Measurements from ENCODE around the gene ENAM. TPM values are rescaled to one million over a fixed set of nuclear protein-coding genes. Genes with fewer than 3 reads are reported as not detected.
"Not testable (repeated sequence)": the region's sequence is repeated elsewhere in the genome, so short reads cannot be mapped to it uniquely, and the experiment has no call there.

Gene ENAM
- total RNA-seq, 1 donor from 2014 or later: 0.61 TPM

DNA sequence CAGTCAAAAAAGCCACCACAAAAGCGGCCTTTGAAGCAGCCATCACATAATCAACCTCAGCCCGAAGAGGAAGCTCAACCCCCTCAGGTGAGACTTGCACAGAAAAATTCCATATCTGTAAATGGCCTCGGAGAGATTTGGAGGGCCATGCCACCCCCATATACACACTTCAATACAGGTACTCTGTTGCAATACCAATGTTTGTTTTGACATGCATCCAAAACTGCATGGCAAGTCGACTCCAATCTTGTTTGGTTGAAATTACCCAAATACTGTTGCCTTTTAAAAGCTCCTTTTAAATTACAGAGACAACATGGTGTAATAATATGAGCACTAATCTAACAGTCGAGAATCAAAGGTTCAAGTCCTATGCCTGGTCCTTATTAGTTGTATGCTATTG is 5.9 kb downstream of the ENAM start:
- intact Hi-C loops (cut with DNase I): no loop called here
- TF ChIP-seq, protein P1, sequence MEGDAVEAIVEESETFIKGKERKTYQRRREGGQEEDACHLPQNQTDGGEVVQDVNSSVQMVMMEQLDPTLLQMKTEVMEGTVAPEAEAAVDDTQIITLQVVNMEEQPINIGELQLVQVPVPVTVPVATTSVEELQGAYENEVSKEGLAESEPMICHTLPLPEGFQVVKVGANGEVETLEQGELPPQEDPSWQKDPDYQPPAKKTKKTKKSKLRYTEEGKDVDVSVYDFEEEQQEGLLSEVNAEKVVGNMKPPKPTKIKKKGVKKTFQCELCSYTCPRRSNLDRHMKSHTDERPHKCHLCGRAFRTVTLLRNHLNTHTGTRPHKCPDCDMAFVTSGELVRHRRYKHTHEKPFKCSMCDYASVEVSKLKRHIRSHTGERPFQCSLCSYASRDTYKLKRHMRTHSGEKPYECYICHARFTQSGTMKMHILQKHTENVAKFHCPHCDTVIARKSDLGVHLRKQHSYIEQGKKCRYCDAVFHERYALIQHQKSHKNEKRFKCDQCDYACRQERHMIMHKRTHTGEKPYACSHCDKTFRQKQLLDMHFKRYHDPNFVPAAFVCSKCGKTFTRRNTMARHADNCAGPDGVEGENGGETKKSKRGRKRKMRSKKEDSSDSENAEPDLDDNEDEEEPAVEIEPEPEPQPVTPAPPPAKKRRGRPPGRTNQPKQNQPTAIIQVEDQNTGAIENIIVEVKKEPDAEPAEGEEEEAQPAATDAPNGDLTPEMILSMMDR (IDR thresholded peaks at IDR 0.05): no peak
- DNase-seq (no peak), ATAC-seq (peak; percentile 15)
- H3K27ac ChIP-seq: no peak overlapping the region
- no peak overlapping the region for H3K4me3 ChIP-seq
- H3K4me1 ChIP-seq: no peaks in the 10 kb centered on the region
- no peaks in the 10 kb centered on the region for H3K27me3 ChIP-seq
- H3K9me3 ChIP-seq: no peaks in the 10 kb centered on the region
- H3K36me3 ChIP-seq: no peaks in the 10 kb centered on the region

DNA sequence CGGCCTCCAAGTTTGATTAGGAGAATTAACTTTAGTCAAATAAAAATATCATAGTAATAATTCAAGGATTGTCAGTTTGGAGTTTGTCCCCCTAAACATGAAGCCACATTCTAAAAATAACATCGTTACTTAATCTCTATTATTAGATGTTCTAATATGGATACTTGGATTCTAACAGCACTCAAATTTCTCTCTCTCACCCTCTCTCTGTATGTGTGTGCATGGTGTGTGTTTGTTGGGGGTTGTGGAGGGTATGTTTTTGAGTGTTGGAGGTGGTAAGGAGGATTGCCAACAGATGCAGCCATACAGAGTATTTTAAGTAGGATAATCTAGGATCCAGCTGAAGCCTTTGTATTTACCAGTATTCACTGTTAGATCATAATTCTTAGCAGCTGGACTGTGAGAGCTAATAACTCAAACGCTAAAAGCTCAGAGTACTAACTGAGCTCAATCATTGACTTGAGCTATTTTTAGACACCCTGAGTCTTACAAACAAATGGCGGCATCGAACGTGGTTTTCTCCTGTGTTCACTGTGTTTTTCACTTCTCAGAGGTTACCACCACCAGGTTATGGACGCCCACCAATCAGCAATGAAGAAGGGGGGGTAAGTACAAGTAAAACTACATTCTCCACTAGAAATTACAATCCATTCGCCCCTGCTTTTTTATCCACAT is 8.8 kb downstream of the ENAM start:
- intact Hi-C loops (cut with DNase I): no loop called here
- TF ChIP-seq, protein P1 (IDR thresholded peaks at IDR 0.05): no peak
- ATAC-seq: no peak
- H3K27ac ChIP-seq: no peak overlapping the region
- H3K36me3 ChIP-seq: no peaks in the 10 kb centered on the region
- no peaks in the 10 kb centered on the region for H3K4me1 ChIP-seq
- peak overlapping the region; percentile 4 for H3K4me3 ChIP-seq
- H3K9me3 ChIP-seq: no peaks in the 10 kb centered on the region
- DNase-seq: no peak
- no peaks in the 10 kb centered on the region for H3K27me3 ChIP-seq

DNA sequence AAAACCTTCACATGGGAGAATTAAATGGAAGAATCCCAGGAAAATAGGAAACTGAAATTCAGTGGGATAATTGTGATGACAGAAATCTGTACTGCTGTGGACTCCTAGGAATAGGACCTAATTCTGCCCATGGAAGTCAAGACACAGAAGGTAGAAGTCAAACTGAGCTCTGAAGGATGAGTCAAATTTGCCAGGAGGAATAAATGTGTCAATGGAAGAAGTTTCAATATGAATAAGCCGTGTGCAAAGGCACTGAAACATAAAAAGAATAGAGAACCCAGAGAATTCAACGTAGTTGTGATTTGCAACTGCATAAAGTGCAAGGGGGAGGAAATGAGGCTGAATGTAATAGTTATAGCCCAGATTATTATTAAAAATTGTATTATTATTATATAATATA is 11.6 kb downstream of the ENAM start:
- Histone ChIP-seq H3K4me3 (no peak overlapping the region), H3K9me3 (no peaks in the 10 kb centered on the region), H3K27me3 (no peaks in the 10 kb centered on the region), H3K27ac (no peak overlapping the region), H3K36me3 (no peaks in the 10 kb centered on the region), H3K4me1 (no peaks in the 10 kb centered on the region)
- ATAC-seq (no peak), DNase-seq (no peak)
- TF ChIP-seq, protein P1 (IDR thresholded peaks at IDR 0.05): no peak
- intact Hi-C loops (cut with DNase I): no loop called here

DNA sequence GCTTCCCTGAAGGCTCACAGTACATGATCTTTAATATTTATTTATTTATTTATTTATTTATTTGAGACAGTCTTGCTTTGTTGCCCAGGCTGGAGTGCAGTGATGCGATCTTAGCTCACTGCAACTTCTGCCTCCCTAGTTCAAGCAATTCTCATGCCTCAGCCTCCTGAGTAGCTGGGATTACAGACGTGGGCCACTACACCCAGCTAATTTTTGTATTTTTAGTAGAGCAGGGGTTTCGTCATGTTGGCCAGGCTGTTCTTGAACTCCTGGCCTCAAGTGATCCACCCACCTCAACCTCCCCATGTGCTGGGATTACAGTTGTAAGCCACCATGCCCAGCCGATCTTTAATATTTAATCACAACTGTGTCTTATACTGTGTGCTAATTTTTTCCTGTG is 22.2 kb downstream of the ENAM start:
- H3K4me1 ChIP-seq; intact Hi-C loops (cut with DNase I); H3K9me3 ChIP-seq; H3K4me3 ChIP-seq; H3K27me3 ChIP-seq; H3K36me3 ChIP-seq; DNase-seq; ATAC-seq; H3K27ac ChIP-seq: not testable (repeated sequence)

DNA sequence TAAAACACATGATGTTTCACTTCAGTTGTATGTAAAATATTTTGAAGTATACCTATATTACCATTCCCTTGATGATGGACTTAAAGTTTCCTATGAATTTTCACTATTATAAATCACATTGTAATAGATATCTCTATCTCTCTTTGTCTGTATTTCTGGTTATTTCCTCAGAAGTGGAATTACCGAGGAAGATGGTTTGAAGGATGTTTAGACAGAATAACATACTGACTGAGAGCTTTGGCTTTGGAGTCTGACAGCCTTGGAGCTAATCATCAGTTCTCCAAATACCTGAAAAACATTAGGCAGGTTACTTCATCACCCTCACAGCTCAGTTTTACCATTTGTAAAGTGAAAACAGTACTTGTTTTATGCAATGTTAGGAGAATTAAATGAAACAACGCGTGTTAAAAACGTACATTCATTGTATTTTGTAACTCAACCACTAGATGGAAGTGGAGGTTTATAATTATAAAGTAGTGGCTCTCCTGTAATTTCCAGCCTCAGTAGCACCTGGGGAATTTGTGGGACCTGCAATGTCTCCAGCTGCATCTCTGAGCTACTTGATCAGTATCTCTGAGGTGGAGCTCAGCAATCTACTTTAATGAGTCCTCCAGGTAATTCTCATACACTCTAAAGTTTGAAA is 23.4 kb downstream of the ENAM start:
- no peaks in the 10 kb centered on the region for H3K4me1 ChIP-seq
- DNase-seq (no peak), ATAC-seq (peak; percentile 82)
- no peaks in the 10 kb centered on the region for H3K27me3 ChIP-seq
- intact Hi-C loops (cut with DNase I): no loop called here
- H3K4me3 ChIP-seq: no peak overlapping the region
- H3K9me3 ChIP-seq: no peaks in the 10 kb centered on the region
- H3K27ac ChIP-seq: no peak overlapping the region
- no peaks in the 10 kb centered on the region for H3K36me3 ChIP-seq
- TF ChIP-seq, protein P1 (IDR thresholded peaks at IDR 0.05): peak; percentile 63

DNA sequence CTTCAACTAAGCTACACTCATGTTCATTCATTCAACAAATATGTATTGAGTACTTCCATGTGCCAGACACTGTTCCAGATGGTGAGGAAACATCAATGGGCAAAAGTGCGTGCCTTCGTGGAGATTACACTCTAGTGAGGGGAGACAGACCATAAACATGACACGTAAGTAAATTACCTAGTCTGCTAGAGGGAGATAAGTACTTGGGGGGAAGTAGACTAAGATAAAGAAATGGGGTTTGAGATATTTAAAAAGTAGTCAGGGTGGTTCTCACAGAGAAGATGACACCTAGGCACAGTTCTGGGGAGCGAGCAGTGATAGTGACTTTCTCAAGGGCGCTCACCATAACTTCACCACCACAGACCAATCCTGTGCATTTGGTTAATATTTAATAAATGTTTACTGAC is 26.1 kb downstream of the ENAM start:
- Histone ChIP-seq H3K9me3 (no peaks in the 10 kb centered on the region), H3K27ac (no peak overlapping the region), H3K4me1 (no peaks in the 10 kb centered on the region), H3K27me3 (no peaks in the 10 kb centered on the region), H3K4me3 (no peak overlapping the region), H3K36me3 (no peaks in the 10 kb centered on the region)
- TF ChIP-seq, protein P1 (IDR thresholded peaks at IDR 0.05): no peak
- ATAC-seq (no peak), DNase-seq (no peak)
- intact Hi-C loops (cut with DNase I): no loop called here

Data from upper lobe of right lung (tissue), 1 donor.